HCT116 (cell line): ENCODE results near the gene SCARB1. TPM values are rescaled to one million over a fixed set of nuclear protein-coding genes. Genes with fewer than 3 reads are reported as not detected.

Experiments used
- ATAC-seq: fragments of 200-7000 bp; cut with Tn5 transposase; 2 replicates; pipeline ENCODE4 v1.9.1; 2020; ENCODE audit warnings: mild to moderate bottlenecking, moderate library complexity
- BruUV-seq: library from RNA; stranded (reverse); fragments of 400-500 nt; replicated peaks from 2 replicates; lab custom pipeline; 2021; lab: Mats Ljungman, UMichigan
- CTCF ChIA-PET: fragments of 300-600 bp; sonication (Branson Sonifier 250); formaldehyde crosslinking; loops from one replicate; lab custom pipeline; 2021; ENCODE audit warnings: antibody characterized with exemption; lab: Charles Lee
- POLR2A ChIA-PET: fragments of 300-600, 350-600 bp; sonication (Branson Sonifier 250); formaldehyde crosslinking; loops from one replicate; lab custom pipeline; 2021; ENCODE audit warnings: antibody characterized with exemption; lab: Charles Lee
- RAD21 ChIA-PET, 2 experiments: fragments of 300-600 bp; sonication (Branson Sonifier 250); formaldehyde crosslinking; loops; one replicate each; lab custom pipeline; 2023; ENCODE audit warnings: low total read pairs in 2 of 2; ENCODE audit not compliant: uncharacterized antibody in 2 of 2, unreplicated experiment in 2 of 2, low non-redundant PET in 1 of 2; lab: Charles Lee
- DNase-seq: peaks from one replicate; pipeline ENCODE4 v3.0.0-alpha.2; 2010; ENCODE audit warnings: low read depth, low spot score
- H2AFZ ChIP-seq: fragments of 200-600 bp; shearing (Covaris generic), sonication (generic); 2 replicates; pipeline ENCODE4 v1.6.1; 2017; ENCODE audit warnings: low read depth, mixed run types, mixed read lengths, antibody characterized with exemption, low read length; ENCODE audit not compliant: poor library complexity, severe bottlenecking
- H3K27ac ChIP-seq: 2 replicates; pipeline ENCODE4 v1.5.1; 2012; ENCODE audit warnings: low read depth, low read length
- H3K27me3 ChIP-seq: fragments of 200-600 bp; sonication (generic); 2 replicates; pipeline ENCODE4 v1.6.1; 2016; ENCODE audit warnings: mixed run types, low read length, mixed read lengths; ENCODE audit not compliant: insufficient read depth
- H3K36me3 ChIP-seq, 2 experiments: fragments of 200-500 bp in 1 of 2; fragments of 200-600 bp in 1 of 2; sonication (Bioruptor generic) in 1 of 2; sonication (generic) in 1 of 2; 2 replicates each; pipeline versions ENCODE4 v1.5.1 to v1.6.1; 2014 to 2016; ENCODE audit warnings: low read length in 2 of 2, inconsistent platforms in 1 of 2, mixed read lengths in 1 of 2, mixed run types in 1 of 2; ENCODE audit not compliant: insufficient read depth in 2 of 2, control insufficient read depth in 1 of 2
- H3K4me1 ChIP-seq, 2 experiments: fragments of 200-600 bp in 1 of 2; sonication (generic) in 1 of 2; 2 replicates each; pipeline versions ENCODE4 v1.5.1 to v1.6.1; 2012 to 2017; ENCODE audit warnings: low read length in 2 of 2, inconsistent platforms in 1 of 2, mild to moderate bottlenecking in 1 of 2, mixed read lengths in 1 of 2, mixed run types in 1 of 2, moderate library complexity in 1 of 2; ENCODE audit not compliant: insufficient read depth in 2 of 2, control insufficient read depth in 1 of 2
- H3K4me2 ChIP-seq: fragments of 200-600 bp; sonication (generic); 2 replicates; pipeline ENCODE4 v1.6.1; 2017; ENCODE audit warnings: mixed run types, low read length, mixed read lengths
- H3K4me3 ChIP-seq, 2 experiments: fragments of 200-600 bp in 1 of 2; sonication (generic) in 1 of 2; replicated peaks in 1 of 2; 2 replicates each; pipeline ENCODE4 v1.5.1; 2011 to 2016; ENCODE audit warnings: low read length in 2 of 2, control low read depth in 1 of 2, low read depth in 1 of 2, mild to moderate bottlenecking in 1 of 2, mixed read lengths in 1 of 2, mixed run types in 1 of 2
- H3K79me2 ChIP-seq: fragments of 200-600 bp; sonication (generic); 2 replicates; pipeline ENCODE4 v1.6.1; 2017; ENCODE audit warnings: mild to moderate bottlenecking, mixed run types, low read length, moderate library complexity, mixed read lengths; ENCODE audit not compliant: insufficient read depth
- H3K9ac ChIP-seq: fragments of 200-600 bp; sonication (generic); 2 replicates; pipeline ENCODE4 v1.6.1; 2016; ENCODE audit warnings: low read length, mixed read lengths
- H3K9me2 ChIP-seq: fragments of 200-600 bp; sonication (generic), shearing (Covaris generic); 2 replicates; pipeline ENCODE4 v1.6.1; 2017; ENCODE audit warnings: mixed run types, mild to moderate bottlenecking, moderate library complexity; ENCODE audit not compliant: insufficient read depth
- H3K9me3 ChIP-seq, 2 experiments: fragments of 200-500 bp in 1 of 2; fragments of 200-600 bp in 1 of 2; sonication (Bioruptor generic) in 1 of 2; sonication (generic) in 1 of 2; 2 replicates each; pipeline ENCODE4 v1.6.1; 2014 to 2017; ENCODE audit warnings: low read length in 2 of 2, mixed read lengths in 2 of 2, inconsistent platforms in 1 of 2, low read depth in 1 of 2, mild to moderate bottlenecking in 1 of 2, mixed run types in 1 of 2, moderate library complexity in 1 of 2; ENCODE audit not compliant: control insufficient read depth in 1 of 2, insufficient read depth in 1 of 2
- H4K20me1 ChIP-seq: fragments of 200-600 bp; sonication (generic), shearing (Covaris generic); 2 replicates; pipeline ENCODE4 v1.6.1; 2017; ENCODE audit warnings: mixed run types, mild to moderate bottlenecking, moderate library complexity; ENCODE audit not compliant: insufficient read depth
- ATF3 ChIP-seq: IDR thresholded peaks from 2 replicates; pipeline ENCODE4 v1.6.1; 2012
- CBX3 ChIP-seq: IDR thresholded peaks from 2 replicates; pipeline ENCODE4 v1.6.1; 2012; ENCODE audit warnings: low read depth
- CEBPB ChIP-seq: IDR thresholded peaks from 2 replicates; pipeline ENCODE4 v1.6.1; 2012; ENCODE audit warnings: low read depth
- CTCF ChIP-seq, 3 experiments: fragments of 200-600 bp in 1 of 3; sonication (generic) in 1 of 3; IDR thresholded peaks in 2 of 3; conservative IDR thresholded peaks in 1 of 3; 2 replicates each; pipeline ENCODE4 v1.5.1; 2012 to 2017; ENCODE audit warnings: low read depth in 2 of 3, low read length in 2 of 3, antibody characterized with exemption in 1 of 3, borderline replicate concordance in 1 of 3, control low read depth in 1 of 3, mild to moderate bottlenecking in 1 of 3, mixed read lengths in 1 of 3, mixed run types in 1 of 3, moderate library complexity in 1 of 3; ENCODE audit not compliant: insufficient read depth in 1 of 3
- EZH2phosphoT487 ChIP-seq: fragments of 200-600 bp; IDR thresholded peaks from 2 replicates; pipeline ENCODE4 v1.6.1; 2018; ENCODE audit warnings: antibody characterized with exemption, borderline replicate concordance
- FOSL1 ChIP-seq: IDR thresholded peaks from 2 replicates; pipeline ENCODE4 v1.6.1; 2012; ENCODE audit warnings: low read depth
- POLR2A ChIP-seq: IDR thresholded peaks from 2 replicates; pipeline ENCODE4 v1.7.0; 2011; ENCODE audit warnings: borderline replicate concordance; ENCODE audit not compliant: insufficient read depth, insufficient read length; ENCODE audit errors: extremely low read depth
- POLR2AphosphoS5 ChIP-seq: IDR thresholded peaks from 2 replicates; pipeline ENCODE4 v1.6.1; 2011; ENCODE audit warnings: mild to moderate bottlenecking, low read depth, low read length, moderate library complexity
- RAD21 ChIP-seq: IDR thresholded peaks from 2 replicates; pipeline ENCODE4 v1.6.1; 2012; ENCODE audit warnings: low read depth, mild to moderate bottlenecking
- REST ChIP-seq: IDR thresholded peaks from 2 replicates; pipeline ENCODE4 v1.6.1; 2012; ENCODE audit warnings: low read depth
- SRF ChIP-seq: IDR thresholded peaks from 2 replicates; pipeline ENCODE4 v1.6.1; 2012; ENCODE audit warnings: low read depth
- TCF7L2 ChIP-seq: IDR thresholded peaks from 2 replicates; pipeline ENCODE4 v1.7.0; 2011; ENCODE audit warnings: borderline replicate concordance, inconsistent platforms; ENCODE audit not compliant: insufficient read depth, insufficient read length; ENCODE audit errors: extremely low read depth
- YY1 ChIP-seq: IDR thresholded peaks from 2 replicates; pipeline ENCODE4 v1.6.1; 2011; ENCODE audit warnings: low read length, low read depth, moderate library complexity, mild to moderate bottlenecking; ENCODE audit not compliant: insufficient replicate concordance; ENCODE audit errors: extremely low read depth
- ZBTB33 ChIP-seq: IDR thresholded peaks from 2 replicates; pipeline ENCODE4 v1.6.1; 2011; ENCODE audit warnings: mild to moderate bottlenecking, low read length, moderate library complexity; ENCODE audit not compliant: insufficient replicate concordance; ENCODE audit errors: extremely low read depth
- ZFX ChIP-seq: fragments of 450-650 bp; IDR thresholded peaks from 2 replicates; pipeline ENCODE4 v1.6.1; 2017
- intact Hi-C: fragments of 100-400 bp; cut with micrococcal nuclease; formaldehyde crosslinking; loops from 2 replicates; pipeline ENCODE4 v1.10.0; 2022
- total RNA-seq: library from RNA; stranded (reverse); gene quantifications from one replicate; pipeline ENCODE4 v1.2.1, GENCODE V29; 2021; ENCODE audit not compliant: unreplicated experiment
- TF ChIP-seq, protein P1 (sequence below): IDR thresholded peaks from 2 replicates; pipeline ENCODE4 v1.6.1; 2012

Gene SCARB1
- total RNA-seq, 1 experiment from 2014 or later, result 95.5 TPM

DNA sequence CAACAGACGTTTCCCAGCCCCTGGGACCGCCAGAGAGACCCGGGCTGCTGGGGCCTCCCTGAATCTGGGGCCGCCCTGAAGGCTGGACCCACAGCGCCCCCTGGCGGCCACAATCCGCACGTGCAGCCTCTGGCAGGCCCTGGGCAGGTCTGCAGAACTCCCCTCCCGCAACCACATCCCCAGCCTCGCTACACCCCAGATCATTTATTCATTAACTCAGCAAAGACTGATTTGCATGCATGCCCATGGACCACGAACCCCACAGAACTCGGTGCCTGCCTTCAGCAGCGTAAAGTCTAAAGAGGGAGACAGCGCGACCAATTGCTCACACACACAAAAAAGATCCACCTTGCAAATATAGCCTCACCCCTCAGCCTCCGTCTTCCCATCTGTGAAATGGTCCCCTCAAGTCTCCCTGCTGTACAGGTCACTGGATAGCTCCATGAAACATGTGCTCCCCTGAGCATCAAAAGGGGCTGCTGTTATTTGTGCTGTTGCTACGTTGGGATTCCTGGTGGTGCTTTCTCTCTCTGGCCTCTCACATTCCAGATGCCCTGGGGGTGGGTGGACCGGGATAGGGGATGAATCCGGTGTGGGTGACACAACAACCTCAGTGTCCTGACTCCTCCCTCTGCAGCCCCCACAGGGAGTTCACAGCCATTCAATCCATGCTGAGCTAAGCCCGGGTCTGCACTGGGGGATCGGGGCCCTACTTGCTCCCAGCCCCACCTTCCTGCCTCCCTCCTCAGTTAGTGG, 96.4 kb downstream of the SCARB1 start:
- Histone ChIP-seq H3K9ac (no peak overlapping the region), H3K27ac (no peak overlapping the region)
- CTCF ChIA-PET, result interaction anchor here (0.6 to 1.9 kb wide), 3 partner anchors 21 to 731 kb away, joined by 3 to 5 read pairs (median 3); no protein-coding TSS in a partner anchor

More for the DNA sequence above, 96.4 kb downstream of the SCARB1 start:
- TF ChIP-seq, protein P1, sequence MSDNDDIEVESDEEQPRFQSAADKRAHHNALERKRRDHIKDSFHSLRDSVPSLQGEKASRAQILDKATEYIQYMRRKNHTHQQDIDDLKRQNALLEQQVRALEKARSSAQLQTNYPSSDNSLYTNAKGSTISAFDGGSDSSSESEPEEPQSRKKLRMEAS, result no peak
- TF ChIP-seq POLR2AphosphoS5 (no peak), FOSL1 (no peak), CBX3 (no peak), RAD21 (peak; percentile 98), ZFX (no peak), REST (no peak), CTCF (IDR thresholded peaks at IDR 0.05 in 2 of 3, conservative IDR thresholded peaks at IDR 0.05 in 1 of 3; ENCODE audit: borderline replicate concordance in 1 of 3, insufficient read depth in 1 of 3, low read depth in 2 of 3, low read length in 2 of 3) (peak; percentile 81 to 98 (median 90)), SRF (no peak), YY1 (no peak), ATF3 (no peak), CEBPB (no peak), TCF7L2 (no peak), ZBTB33 (no peak), POLR2A (no peak), EZH2phosphoT487 (no peak)
- TF ChIP-seq, all 23 proteins: peak for 2
- RAD21 ChIA-PET, result no interaction called here
- no TSS peak for BruUV-seq
- Histone ChIP-seq H3K9me2 (no peaks in the 10 kb centered on the region), H3K79me2 (no peaks in the 10 kb centered on the region), H4K20me1 (no peaks in the 10 kb centered on the region), H3K36me3 (no peaks in the 10 kb centered on the region), H3K4me2 (no peak overlapping the region), H3K4me1 (peaks cover 0 to 8% of the 10 kb centered on the region in 2 experiments; a peak in 1 of 4 replicates), H3K27me3 (no peaks in the 10 kb centered on the region), H2AFZ (no peak overlapping the region), H3K4me3 (no peak overlapping the region), H3K9me3 (peaks cover 13 to 29% of the 10 kb centered on the region in 2 experiments; a peak in 2 of 4 replicates)
- POLR2A ChIA-PET, result no interaction called here
- ATAC-seq (peak; percentile 87), DNase-seq (no peak)
- intact Hi-C loops, result loop anchor here (1.0 to 5.0 kb wide), 3 partner anchors 200 to 731 kb away; partner anchors contain the start of gene NCOR2
